ENCODE results near the gene SCN2A.
"Not testable (repeated sequence)": the region's sequence is repeated elsewhere in the genome, so short reads cannot be mapped to it uniquely, and the experiment has no call there.

SCN2A gene

GRCh38 chr2:165382362-165382761 is 143.1 kb downstream of the SCN2A start:
- H3K4me3 ChIP-seq (replicated peaks; ENCODE audit: low read depth, low read length): no peak overlapping the region
- peak; percentile 27 for DNase-seq (ENCODE audit: low read depth)
- no peak for TF ChIP-seq CTCF (IDR thresholded peaks at IDR 0.05; ENCODE audit: low read length, missing control alignments)

- H3K4me3 ChIP-seq (replicated peaks; ENCODE audit: low read depth, low read length): no peak overlapping the region
- TF ChIP-seq CTCF (IDR thresholded peaks at IDR 0.05; ENCODE audit: low read length, missing control alignments): no peak
- DNase-seq (ENCODE audit: low read depth): no peak
Observed at GRCh38 chr2:165390875-165391274, 151.7 kb downstream of the SCN2A start.

DNA sequence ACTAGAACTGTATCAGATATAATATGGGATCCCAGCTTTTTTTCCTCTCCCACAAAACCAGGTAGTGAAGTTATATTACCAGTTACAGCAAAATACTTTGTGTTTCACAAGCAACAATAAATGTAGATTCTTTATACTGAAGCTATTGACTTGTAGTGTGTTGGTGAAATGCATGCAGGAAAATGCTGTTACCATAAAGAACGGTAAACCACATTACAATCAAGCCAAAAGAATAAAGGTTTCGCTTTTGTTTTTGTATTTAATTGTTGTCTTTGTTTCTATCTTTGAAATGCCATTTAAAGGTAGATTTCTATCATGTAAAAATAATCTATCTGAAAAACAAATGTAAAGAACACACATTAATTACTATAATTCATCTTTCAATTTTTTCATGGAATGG is 152.6 kb downstream of the SCN2A start:
- no peak for TF ChIP-seq CTCF (IDR thresholded peaks at IDR 0.05; ENCODE audit: low read length, missing control alignments)
- DNase-seq (ENCODE audit: low read depth): no peak

GRCh38 chr2:165398603-165399002 is 159.4 kb downstream of the SCN2A start:
- not testable (repeated sequence) for H3K4me3 ChIP-seq (replicated peaks; ENCODE audit: low read depth, low read length)

More for the DNA sequence above, 152.6 kb downstream of the SCN2A start:
- H3K4me3 ChIP-seq (replicated peaks; ENCODE audit: low read depth, low read length): no peak overlapping the region

DNA sequence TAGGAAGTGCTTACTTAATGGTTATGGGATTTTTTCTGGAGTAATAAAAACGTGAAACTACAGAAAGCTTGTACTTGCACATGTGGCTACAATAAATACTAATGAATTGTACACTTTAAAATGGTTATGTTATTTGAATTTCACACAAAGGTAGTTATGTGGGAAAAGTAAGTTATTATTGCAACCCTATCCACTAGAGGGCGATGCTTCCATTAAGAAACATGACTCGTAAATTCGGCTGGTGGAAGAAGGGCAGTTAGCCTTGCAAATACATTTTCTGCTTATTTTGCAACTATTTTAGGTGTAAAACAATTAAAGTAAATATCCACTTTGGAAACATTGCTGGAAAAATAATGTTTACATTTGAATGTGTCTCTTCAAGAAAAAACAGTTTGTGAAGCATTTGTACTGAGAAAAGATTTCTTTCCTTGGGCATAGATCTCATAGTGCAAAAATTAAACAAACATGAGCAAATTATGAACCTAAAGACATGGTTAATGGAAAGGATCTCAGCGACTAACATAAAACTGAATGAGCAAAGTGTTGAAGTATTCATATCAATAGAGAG is 162.2 kb downstream of the SCN2A start:
- DNase-seq (ENCODE audit: low read depth): peak; percentile 92
- no peak overlapping the region for H3K4me3 ChIP-seq (replicated peaks; ENCODE audit: low read depth, low read length)
- peak; percentile 71 for TF ChIP-seq CTCF (IDR thresholded peaks at IDR 0.05; ENCODE audit: low read length, missing control alignments)

More at GRCh38 chr2:165398603-165399002, 159.4 kb downstream of the SCN2A start:
- DNase-seq (ENCODE audit: low read depth): not testable (repeated sequence)

DNA sequence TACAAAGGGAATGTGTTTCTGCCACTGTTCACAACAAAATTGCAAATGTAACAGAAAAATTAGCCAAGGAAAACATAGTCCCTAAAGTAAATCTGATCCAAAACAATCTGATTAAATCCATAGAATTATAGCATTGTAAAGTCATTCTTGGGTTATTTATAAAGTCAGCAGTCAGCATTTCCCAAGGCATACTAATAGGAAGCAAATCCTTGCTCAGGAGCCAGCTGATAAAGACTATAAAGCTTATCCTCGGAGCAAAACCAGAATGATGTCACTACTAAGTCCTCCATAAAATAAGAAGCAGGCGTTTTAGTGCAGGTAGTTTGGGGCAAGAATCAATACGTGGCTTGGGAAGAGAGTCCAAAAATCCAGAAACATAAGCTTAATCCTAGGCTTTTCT is 162.9 kb downstream of the SCN2A start:
- DNase-seq (ENCODE audit: low read depth): no peak
- no peak overlapping the region for H3K4me3 ChIP-seq (replicated peaks; ENCODE audit: low read depth, low read length)
- no peak for TF ChIP-seq CTCF (IDR thresholded peaks at IDR 0.05; ENCODE audit: low read length, missing control alignments)

DNA sequence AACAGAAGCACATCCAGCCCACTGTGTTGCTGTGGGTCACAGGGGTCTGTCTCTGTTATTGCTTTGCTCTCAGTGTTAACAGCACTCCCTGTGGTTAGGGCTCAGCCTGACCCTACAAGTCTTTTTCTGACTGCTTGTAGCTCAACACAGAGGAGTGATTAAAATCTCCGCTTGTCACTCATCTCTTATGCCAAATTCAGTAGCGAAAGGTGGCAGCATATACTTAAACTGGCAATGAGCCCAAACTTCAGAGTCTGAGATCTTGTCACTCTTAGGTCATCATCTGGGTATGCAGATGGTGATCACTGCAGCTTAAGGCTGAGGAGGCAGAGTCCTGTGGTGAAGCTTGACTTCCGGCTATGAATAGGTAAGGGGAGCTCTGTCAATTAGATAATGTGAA is 167.0 kb downstream of the SCN2A start:
- H3K4me3 ChIP-seq (replicated peaks; ENCODE audit: low read depth, low read length): no peak overlapping the region
- TF ChIP-seq CTCF (IDR thresholded peaks at IDR 0.05; ENCODE audit: low read length, missing control alignments): no peak
- DNase-seq (ENCODE audit: low read depth): no peak

Measured in fibroblast of pulmonary artery (primary cell).